HCT116 (cell line): ENCODE data around the gene ACMSD. TPM values are rescaled to one million over a fixed set of nuclear protein-coding genes. Genes with fewer than 3 reads are reported as not detected.
A peak's percentile ranks its signal among the peaks of the same experiment; 100 is the strongest.
"Not testable (repeated sequence)": the region's sequence is repeated elsewhere in the genome, so short reads cannot be mapped to it uniquely, and the experiment has no call there.

Source experiments
- ATAC-seq: fragments of 200-7000 bp; cut with Tn5 transposase; 2 replicates; pipeline ENCODE4 v1.9.1; 2020; ENCODE audit warnings: mild to moderate bottlenecking, moderate library complexity
- BruUV-seq: library from RNA; stranded (reverse); fragments of 400-500 nt; replicated peaks from 2 replicates; lab custom pipeline; 2021; lab: Mats Ljungman, UMichigan
- CTCF ChIA-PET: fragments of 300-600 bp; sonication (Branson Sonifier 250); formaldehyde crosslinking; loops from one replicate; lab custom pipeline; 2021; ENCODE audit warnings: antibody characterized with exemption; lab: Charles Lee
- POLR2A ChIA-PET: fragments of 300-600, 350-600 bp; sonication (Branson Sonifier 250); formaldehyde crosslinking; loops from one replicate; lab custom pipeline; 2021; ENCODE audit warnings: antibody characterized with exemption; lab: Charles Lee
- RAD21 ChIA-PET, 2 experiments: fragments of 300-600 bp; sonication (Branson Sonifier 250); formaldehyde crosslinking; loops; one replicate each; lab custom pipeline; 2023; ENCODE audit warnings: low total read pairs in 2 of 2; ENCODE audit not compliant: uncharacterized antibody in 2 of 2, unreplicated experiment in 2 of 2, low non-redundant PET in 1 of 2; lab: Charles Lee
- DNase-seq: peaks from one replicate; pipeline ENCODE4 v3.0.0-alpha.2; 2010; ENCODE audit warnings: low read depth, low spot score
- H2AFZ ChIP-seq: fragments of 200-600 bp; shearing (Covaris generic), sonication (generic); 2 replicates; pipeline ENCODE4 v1.6.1; 2017; ENCODE audit warnings: low read depth, mixed run types, mixed read lengths, antibody characterized with exemption, low read length; ENCODE audit not compliant: poor library complexity, severe bottlenecking
- H3K27ac ChIP-seq: 2 replicates; pipeline ENCODE4 v1.5.1; 2012; ENCODE audit warnings: low read depth, low read length
- H3K27me3 ChIP-seq: fragments of 200-600 bp; sonication (generic); 2 replicates; pipeline ENCODE4 v1.6.1; 2016; ENCODE audit warnings: mixed run types, low read length, mixed read lengths; ENCODE audit not compliant: insufficient read depth
- H3K36me3 ChIP-seq, 2 experiments: fragments of 200-500 bp in 1 of 2; fragments of 200-600 bp in 1 of 2; sonication (Bioruptor generic) in 1 of 2; sonication (generic) in 1 of 2; 2 replicates each; pipeline versions ENCODE4 v1.5.1 to v1.6.1; 2014 to 2016; ENCODE audit warnings: low read length in 2 of 2, inconsistent platforms in 1 of 2, mixed read lengths in 1 of 2, mixed run types in 1 of 2; ENCODE audit not compliant: insufficient read depth in 2 of 2, control insufficient read depth in 1 of 2
- H3K4me1 ChIP-seq, 2 experiments: fragments of 200-600 bp in 1 of 2; sonication (generic) in 1 of 2; 2 replicates each; pipeline versions ENCODE4 v1.5.1 to v1.6.1; 2012 to 2017; ENCODE audit warnings: low read length in 2 of 2, inconsistent platforms in 1 of 2, mild to moderate bottlenecking in 1 of 2, mixed read lengths in 1 of 2, mixed run types in 1 of 2, moderate library complexity in 1 of 2; ENCODE audit not compliant: insufficient read depth in 2 of 2, control insufficient read depth in 1 of 2
- H3K4me2 ChIP-seq: fragments of 200-600 bp; sonication (generic); 2 replicates; pipeline ENCODE4 v1.6.1; 2017; ENCODE audit warnings: mixed run types, low read length, mixed read lengths
- H3K4me3 ChIP-seq, 2 experiments: fragments of 200-600 bp in 1 of 2; sonication (generic) in 1 of 2; replicated peaks in 1 of 2; 2 replicates each; pipeline ENCODE4 v1.5.1; 2011 to 2016; ENCODE audit warnings: low read length in 2 of 2, control low read depth in 1 of 2, low read depth in 1 of 2, mild to moderate bottlenecking in 1 of 2, mixed read lengths in 1 of 2, mixed run types in 1 of 2
- H3K79me2 ChIP-seq: fragments of 200-600 bp; sonication (generic); 2 replicates; pipeline ENCODE4 v1.6.1; 2017; ENCODE audit warnings: mild to moderate bottlenecking, mixed run types, low read length, moderate library complexity, mixed read lengths; ENCODE audit not compliant: insufficient read depth
- H3K9ac ChIP-seq: fragments of 200-600 bp; sonication (generic); 2 replicates; pipeline ENCODE4 v1.6.1; 2016; ENCODE audit warnings: low read length, mixed read lengths
- H3K9me2 ChIP-seq: fragments of 200-600 bp; sonication (generic), shearing (Covaris generic); 2 replicates; pipeline ENCODE4 v1.6.1; 2017; ENCODE audit warnings: mixed run types, mild to moderate bottlenecking, moderate library complexity; ENCODE audit not compliant: insufficient read depth
- H3K9me3 ChIP-seq, 2 experiments: fragments of 200-500 bp in 1 of 2; fragments of 200-600 bp in 1 of 2; sonication (Bioruptor generic) in 1 of 2; sonication (generic) in 1 of 2; 2 replicates each; pipeline ENCODE4 v1.6.1; 2014 to 2017; ENCODE audit warnings: low read length in 2 of 2, mixed read lengths in 2 of 2, inconsistent platforms in 1 of 2, low read depth in 1 of 2, mild to moderate bottlenecking in 1 of 2, mixed run types in 1 of 2, moderate library complexity in 1 of 2; ENCODE audit not compliant: control insufficient read depth in 1 of 2, insufficient read depth in 1 of 2
- H4K20me1 ChIP-seq: fragments of 200-600 bp; sonication (generic), shearing (Covaris generic); 2 replicates; pipeline ENCODE4 v1.6.1; 2017; ENCODE audit warnings: mixed run types, mild to moderate bottlenecking, moderate library complexity; ENCODE audit not compliant: insufficient read depth
- CEBPB ChIP-seq: IDR thresholded peaks from 2 replicates; pipeline ENCODE4 v1.6.1; 2012; ENCODE audit warnings: low read depth
- EGR1 ChIP-seq: IDR thresholded peaks from 2 replicates; pipeline ENCODE4 v1.6.1; 2012; ENCODE audit warnings: low read depth
- ELF1 ChIP-seq: IDR thresholded peaks from 2 replicates; pipeline ENCODE4 v1.6.1; 2012; ENCODE audit warnings: low read depth, borderline replicate concordance
- EZH2 ChIP-seq: fragments of 200-600 bp; sonication (generic); IDR thresholded peaks from 2 replicates; pipeline ENCODE4 v1.6.1; 2017; ENCODE audit warnings: antibody characterized with exemption, mixed run types
- EZH2phosphoT487 ChIP-seq: fragments of 200-600 bp; IDR thresholded peaks from 2 replicates; pipeline ENCODE4 v1.6.1; 2018; ENCODE audit warnings: antibody characterized with exemption, borderline replicate concordance
- FOSL1 ChIP-seq: IDR thresholded peaks from 2 replicates; pipeline ENCODE4 v1.6.1; 2012; ENCODE audit warnings: low read depth
- JUND ChIP-seq: IDR thresholded peaks from 2 replicates; pipeline ENCODE4 v1.6.1; 2012
- POLR2A ChIP-seq: IDR thresholded peaks from 2 replicates; pipeline ENCODE4 v1.7.0; 2011; ENCODE audit warnings: borderline replicate concordance; ENCODE audit not compliant: insufficient read depth, insufficient read length; ENCODE audit errors: extremely low read depth
- RAD21 ChIP-seq: IDR thresholded peaks from 2 replicates; pipeline ENCODE4 v1.6.1; 2012; ENCODE audit warnings: low read depth, mild to moderate bottlenecking
- SIN3A ChIP-seq: IDR thresholded peaks from 2 replicates; pipeline ENCODE4 v1.6.1; 2012; ENCODE audit warnings: low read depth
- SP1 ChIP-seq: IDR thresholded peaks from 2 replicates; pipeline ENCODE4 v1.6.1; 2012; ENCODE audit warnings: low read depth
- SRF ChIP-seq: IDR thresholded peaks from 2 replicates; pipeline ENCODE4 v1.6.1; 2012; ENCODE audit warnings: low read depth
- YY1 ChIP-seq: IDR thresholded peaks from 2 replicates; pipeline ENCODE4 v1.6.1; 2011; ENCODE audit warnings: low read length, low read depth, moderate library complexity, mild to moderate bottlenecking; ENCODE audit not compliant: insufficient replicate concordance; ENCODE audit errors: extremely low read depth
- ZFX ChIP-seq: fragments of 450-650 bp; IDR thresholded peaks from 2 replicates; pipeline ENCODE4 v1.6.1; 2017
- intact Hi-C: fragments of 100-400 bp; cut with micrococcal nuclease; formaldehyde crosslinking; loops from 2 replicates; pipeline ENCODE4 v1.10.0; 2022
- total RNA-seq: library from RNA; stranded (reverse); gene quantifications from one replicate; pipeline ENCODE4 v1.2.1, GENCODE V29; 2021; ENCODE audit not compliant: unreplicated experiment
- TF ChIP-seq, protein P1 (sequence below): IDR thresholded peaks from 2 replicates; pipeline ENCODE4 v1.6.1; 2012; ENCODE audit warnings: low read depth
- TF ChIP-seq, protein P2 (sequence below): IDR thresholded peaks from 2 replicates; pipeline ENCODE4 v1.6.1; 2012

The ACMSD gene
- total RNA-seq, 1 experiment from 2014 or later: not detected

DNA sequence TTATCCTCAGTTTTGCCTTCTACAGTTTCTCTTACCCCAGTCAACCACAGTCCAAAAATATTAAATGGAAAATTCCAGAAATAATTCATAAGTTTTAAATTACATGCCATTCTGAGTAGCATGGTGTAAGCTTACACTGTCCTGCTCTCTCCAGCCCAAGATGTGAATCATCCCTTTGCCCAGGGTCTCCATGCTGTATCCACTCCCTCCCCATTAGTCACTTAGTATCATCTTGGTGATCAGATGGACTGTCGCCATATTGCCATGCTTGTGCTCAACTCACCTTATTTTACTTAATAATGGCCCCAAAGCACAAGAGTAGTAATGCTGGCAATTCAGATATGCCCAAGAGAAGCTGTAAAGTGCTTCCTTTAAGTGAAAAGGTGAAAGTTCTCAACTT lies 61.7 kb downstream of the ACMSD start (continued):
- TF ChIP-seq YY1: no peak
- no peak for TF ChIP-seq SRF
- no peak for TF ChIP-seq SIN3A
- no peak for TF ChIP-seq ELF1

DNA sequence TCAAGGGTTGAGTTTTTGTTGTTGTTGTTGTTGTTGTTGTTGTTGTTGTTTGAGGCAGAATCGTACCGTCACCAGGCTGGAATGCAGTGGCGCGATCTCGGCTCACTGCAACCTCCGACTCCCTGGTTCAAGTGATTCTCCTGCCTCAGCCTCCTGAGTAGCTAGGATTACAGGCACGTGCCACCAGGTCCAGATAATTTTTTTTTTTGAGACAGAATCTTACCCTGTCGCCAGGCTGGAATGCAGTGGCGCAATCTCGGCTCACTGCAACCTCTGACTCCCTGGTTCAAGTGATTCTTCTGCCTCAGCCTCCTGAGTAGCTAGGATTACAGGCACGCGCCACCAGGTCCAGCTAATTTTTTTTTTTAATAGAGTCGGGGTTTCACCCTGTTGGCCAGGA lies 65.3 kb downstream of the ACMSD start:
- H3K79me2 ChIP-seq, H3K4me1 ChIP-seq, H3K36me3 ChIP-seq, H3K9me2 ChIP-seq, ATAC-seq, BruUV-seq, H2AFZ ChIP-seq, POLR2A ChIA-PET, RAD21 ChIA-PET, H3K27me3 ChIP-seq, H3K4me3 ChIP-seq, H3K4me2 ChIP-seq, H3K9me3 ChIP-seq, DNase-seq, H3K9ac ChIP-seq, H3K27ac ChIP-seq, CTCF ChIA-PET, H4K20me1 ChIP-seq: not testable (repeated sequence)
- intact Hi-C loops: loop anchor here (10.0 kb wide), 1 partner anchor 789 kb away; no protein-coding TSS in a partner anchor
- peak; percentile 37; the same call in 1 of the 2 replicates for TF ChIP-seq CEBPB

DNA sequence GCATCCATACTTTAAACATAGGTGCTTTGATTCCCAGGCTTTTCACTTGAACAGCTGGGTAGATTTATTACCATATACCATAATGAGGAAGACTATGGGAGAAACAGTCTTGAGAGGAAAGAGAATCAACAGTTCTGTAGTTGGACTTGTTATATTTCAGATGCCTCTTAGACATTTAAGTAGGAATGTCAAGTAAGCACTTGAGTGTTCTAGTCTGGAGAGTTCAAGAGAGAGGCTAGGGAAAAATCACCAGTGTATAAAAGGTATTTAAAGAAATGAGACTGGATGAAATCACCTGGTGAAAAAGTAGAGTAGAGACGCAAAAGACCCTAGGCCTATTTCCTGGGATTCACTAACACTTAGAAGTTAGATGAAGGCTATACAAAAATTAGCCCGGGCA lies 66.8 kb downstream of the ACMSD start:
- no TSS peak for BruUV-seq
- intact Hi-C loops: loop anchor here (10.0 kb wide), 1 partner anchor 790 kb away; no protein-coding TSS in a partner anchor
- no peaks in the 10 kb centered on the region for H3K27me3 ChIP-seq
- no peaks in the 10 kb centered on the region for H3K79me2 ChIP-seq
- no peak for TF ChIP-seq JUND
- TF ChIP-seq, protein P1, sequence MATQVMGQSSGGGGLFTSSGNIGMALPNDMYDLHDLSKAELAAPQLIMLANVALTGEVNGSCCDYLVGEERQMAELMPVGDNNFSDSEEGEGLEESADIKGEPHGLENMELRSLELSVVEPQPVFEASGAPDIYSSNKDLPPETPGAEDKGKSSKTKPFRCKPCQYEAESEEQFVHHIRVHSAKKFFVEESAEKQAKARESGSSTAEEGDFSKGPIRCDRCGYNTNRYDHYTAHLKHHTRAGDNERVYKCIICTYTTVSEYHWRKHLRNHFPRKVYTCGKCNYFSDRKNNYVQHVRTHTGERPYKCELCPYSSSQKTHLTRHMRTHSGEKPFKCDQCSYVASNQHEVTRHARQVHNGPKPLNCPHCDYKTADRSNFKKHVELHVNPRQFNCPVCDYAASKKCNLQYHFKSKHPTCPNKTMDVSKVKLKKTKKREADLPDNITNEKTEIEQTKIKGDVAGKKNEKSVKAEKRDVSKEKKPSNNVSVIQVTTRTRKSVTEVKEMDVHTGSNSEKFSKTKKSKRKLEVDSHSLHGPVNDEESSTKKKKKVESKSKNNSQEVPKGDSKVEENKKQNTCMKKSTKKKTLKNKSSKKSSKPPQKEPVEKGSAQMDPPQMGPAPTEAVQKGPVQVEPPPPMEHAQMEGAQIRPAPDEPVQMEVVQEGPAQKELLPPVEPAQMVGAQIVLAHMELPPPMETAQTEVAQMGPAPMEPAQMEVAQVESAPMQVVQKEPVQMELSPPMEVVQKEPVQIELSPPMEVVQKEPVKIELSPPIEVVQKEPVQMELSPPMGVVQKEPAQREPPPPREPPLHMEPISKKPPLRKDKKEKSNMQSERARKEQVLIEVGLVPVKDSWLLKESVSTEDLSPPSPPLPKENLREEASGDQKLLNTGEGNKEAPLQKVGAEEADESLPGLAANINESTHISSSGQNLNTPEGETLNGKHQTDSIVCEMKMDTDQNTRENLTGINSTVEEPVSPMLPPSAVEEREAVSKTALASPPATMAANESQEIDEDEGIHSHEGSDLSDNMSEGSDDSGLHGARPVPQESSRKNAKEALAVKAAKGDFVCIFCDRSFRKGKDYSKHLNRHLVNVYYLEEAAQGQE: no peak
- TF ChIP-seq EGR1: no peak
- TF ChIP-seq ELF1: no peak
- TF ChIP-seq SP1: no peak
- TF ChIP-seq POLR2A: no peak
- TF ChIP-seq SRF: no peak
- TF ChIP-seq ZFX: no peak
- TF ChIP-seq RAD21: no peak
- TF ChIP-seq EZH2phosphoT487: no peak
- no peak for TF ChIP-seq FOSL1
- TF ChIP-seq, protein P2, sequence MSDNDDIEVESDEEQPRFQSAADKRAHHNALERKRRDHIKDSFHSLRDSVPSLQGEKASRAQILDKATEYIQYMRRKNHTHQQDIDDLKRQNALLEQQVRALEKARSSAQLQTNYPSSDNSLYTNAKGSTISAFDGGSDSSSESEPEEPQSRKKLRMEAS: no peak
- no peak for TF ChIP-seq CEBPB
- TF ChIP-seq YY1: no peak
- TF ChIP-seq EZH2: no peak
- TF ChIP-seq, all 23 proteins: peak for 0
- H3K9me3 ChIP-seq: no peaks in the 10 kb centered on the region
- DNase-seq: no peak
- no peak overlapping the region for H3K4me2 ChIP-seq
- H2AFZ ChIP-seq: no peak overlapping the region
- no peak overlapping the region for H3K27ac ChIP-seq
- no peak overlapping the region for H3K4me3 ChIP-seq
- H4K20me1 ChIP-seq: no peaks in the 10 kb centered on the region
- H3K9me2 ChIP-seq: no peaks in the 10 kb centered on the region
- ATAC-seq: no peak
- H3K4me1 ChIP-seq: no peaks in the 10 kb centered on the region
- ChIA-PET POLR2A (no interaction called here), RAD21 (no interaction called here), CTCF (no interaction called here)
- no peak overlapping the region for H3K9ac ChIP-seq
- H3K36me3 ChIP-seq: no peaks in the 10 kb centered on the region
